ENCODE data around the gene DAND5. TPM values are rescaled to one million over a fixed set of nuclear protein-coding genes. Genes with fewer than 3 reads are reported as not detected.

DAND5 gene
- total and polyA plus RNA-seq, 10 of the 15 experiments (the other 5 are each of a cell fraction or from before 2014, with no cell fraction given), result 0.06 to 0.15 (median 0.12) TPM; not detected in 5

GRCh38 chr19:12944104-12944674, 25.2 kb upstream of the DAND5 start (continued):
- no peak for TF ChIP-seq ZBTB11 (CRISPR knock-in tag; IDR thresholded peaks at IDR 0.05)
- TF ChIP-seq, protein P1, sequence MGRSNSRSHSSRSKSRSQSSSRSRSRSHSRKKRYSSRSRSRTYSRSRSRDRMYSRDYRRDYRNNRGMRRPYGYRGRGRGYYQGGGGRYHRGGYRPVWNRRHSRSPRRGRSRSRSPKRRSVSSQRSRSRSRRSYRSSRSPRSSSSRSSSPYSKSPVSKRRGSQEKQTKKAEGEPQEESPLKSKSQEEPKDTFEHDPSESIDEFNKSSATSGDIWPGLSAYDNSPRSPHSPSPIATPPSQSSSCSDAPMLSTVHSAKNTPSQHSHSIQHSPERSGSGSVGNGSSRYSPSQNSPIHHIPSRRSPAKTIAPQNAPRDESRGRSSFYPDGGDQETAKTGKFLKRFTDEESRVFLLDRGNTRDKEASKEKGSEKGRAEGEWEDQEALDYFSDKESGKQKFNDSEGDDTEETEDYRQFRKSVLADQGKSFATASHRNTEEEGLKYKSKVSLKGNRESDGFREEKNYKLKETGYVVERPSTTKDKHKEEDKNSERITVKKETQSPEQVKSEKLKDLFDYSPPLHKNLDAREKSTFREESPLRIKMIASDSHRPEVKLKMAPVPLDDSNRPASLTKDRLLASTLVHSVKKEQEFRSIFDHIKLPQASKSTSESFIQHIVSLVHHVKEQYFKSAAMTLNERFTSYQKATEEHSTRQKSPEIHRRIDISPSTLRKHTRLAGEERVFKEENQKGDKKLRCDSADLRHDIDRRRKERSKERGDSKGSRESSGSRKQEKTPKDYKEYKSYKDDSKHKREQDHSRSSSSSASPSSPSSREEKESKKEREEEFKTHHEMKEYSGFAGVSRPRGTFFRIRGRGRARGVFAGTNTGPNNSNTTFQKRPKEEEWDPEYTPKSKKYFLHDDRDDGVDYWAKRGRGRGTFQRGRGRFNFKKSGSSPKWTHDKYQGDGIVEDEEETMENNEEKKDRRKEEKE (IDR thresholded peaks at IDR 0.05), result no peak
- no peak for TF ChIP-seq RAD51 (IDR thresholded peaks at IDR 0.05)
- TF ChIP-seq JUND (IDR thresholded peaks at IDR 0.05; ENCODE audit: low read depth, low read length), result no peak
- TF ChIP-seq CREM (IDR thresholded peaks at IDR 0.05; ENCODE audit: low read depth), result no peak

All from GM12878 (cell line).